Hematopoietic multipotent progenitor cell treated with erythropoietin and hydrocortisone succinate and interleukin-3 and kit ligand, for 8 days (in vitro differentiated cells): ENCODE results near the gene GATA3.

Experiments
- DNase-seq: peaks from one replicate; pipeline ENCODE4 v3.0.0-alpha.2; 2015

Gene GATA3

DNA sequence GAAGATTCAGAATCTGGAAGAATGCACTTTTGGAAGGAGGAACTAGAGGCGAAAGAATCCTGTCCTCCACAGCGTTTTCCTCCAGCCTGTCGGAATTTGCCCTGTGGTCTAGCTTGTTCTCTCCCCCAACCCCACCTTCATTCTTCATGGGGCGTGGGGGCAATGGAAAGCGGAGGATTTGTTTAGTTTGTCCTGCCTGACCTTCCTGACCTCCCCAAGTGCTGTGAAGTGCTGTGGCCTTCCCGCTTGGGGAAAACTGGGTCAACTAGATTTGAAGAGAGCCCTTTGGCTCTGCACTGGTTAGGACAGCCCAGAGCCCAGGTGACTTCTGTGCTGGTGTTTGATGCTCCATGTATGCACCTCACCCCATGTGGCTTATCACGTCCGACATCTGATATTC, 49.1 kb downstream of the GATA3 start:
- DNase-seq = no peak

DNA sequence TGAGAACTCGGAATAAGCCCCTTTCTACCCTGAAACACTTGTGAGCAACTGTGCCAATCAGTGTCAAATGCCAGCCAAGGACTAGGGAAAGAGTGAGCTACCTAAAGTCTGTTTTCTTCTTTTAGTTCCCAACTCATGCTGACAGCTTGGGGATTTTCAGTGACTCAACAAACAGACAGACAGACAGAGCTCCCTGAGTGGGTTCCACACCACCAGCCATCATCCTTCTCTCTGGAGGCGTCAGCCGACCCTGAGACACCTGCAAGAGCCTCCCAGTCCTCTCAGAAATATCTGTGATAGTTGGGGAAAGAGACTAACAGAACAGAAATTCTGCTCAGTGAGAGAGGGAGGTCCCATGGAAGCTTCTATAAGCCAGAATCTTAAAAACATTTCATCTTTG, 49.5 kb downstream of the GATA3 start:
- no peak for DNase-seq

DNA sequence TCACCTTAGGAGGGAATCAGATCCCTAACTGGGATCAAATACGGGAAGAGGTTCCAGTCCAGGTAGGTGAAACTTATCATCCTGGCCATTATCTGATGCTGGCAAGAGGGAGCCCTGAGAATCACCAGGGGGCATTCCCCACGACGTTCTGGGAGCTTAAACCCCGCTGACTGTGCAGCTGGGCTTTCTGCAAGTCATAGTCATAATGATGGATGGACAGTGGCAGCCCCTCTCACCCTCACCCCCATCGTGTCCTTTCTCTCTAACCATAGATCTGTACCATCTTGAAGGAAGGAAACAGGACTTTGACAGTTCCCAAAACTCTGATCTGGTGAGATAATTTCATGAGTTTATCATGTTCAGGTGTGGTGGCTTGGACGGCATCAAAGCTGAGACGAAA, 50.2 kb downstream of the GATA3 start:
- DNase-seq = no peak

DNA sequence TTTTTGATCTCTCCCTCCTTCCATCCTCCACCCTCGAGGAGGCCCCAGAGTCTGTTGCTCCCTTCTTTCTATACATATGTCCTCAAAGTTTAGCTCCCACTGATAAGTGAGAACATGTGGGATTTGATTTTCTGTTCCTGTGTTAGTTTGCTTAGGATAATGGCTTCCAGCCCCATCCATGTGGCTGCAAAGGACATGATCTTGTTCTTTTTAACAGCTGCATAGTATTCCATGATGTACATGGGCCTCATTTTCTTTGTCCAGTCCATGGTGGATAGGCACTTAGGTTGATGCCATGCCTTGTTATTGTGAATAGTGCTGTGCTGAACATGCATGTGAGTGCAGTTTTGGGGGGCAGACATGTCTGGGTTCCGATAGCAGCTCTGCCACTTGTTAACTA, 51.4 kb downstream of the GATA3 start:
- no peak for DNase-seq

DNA sequence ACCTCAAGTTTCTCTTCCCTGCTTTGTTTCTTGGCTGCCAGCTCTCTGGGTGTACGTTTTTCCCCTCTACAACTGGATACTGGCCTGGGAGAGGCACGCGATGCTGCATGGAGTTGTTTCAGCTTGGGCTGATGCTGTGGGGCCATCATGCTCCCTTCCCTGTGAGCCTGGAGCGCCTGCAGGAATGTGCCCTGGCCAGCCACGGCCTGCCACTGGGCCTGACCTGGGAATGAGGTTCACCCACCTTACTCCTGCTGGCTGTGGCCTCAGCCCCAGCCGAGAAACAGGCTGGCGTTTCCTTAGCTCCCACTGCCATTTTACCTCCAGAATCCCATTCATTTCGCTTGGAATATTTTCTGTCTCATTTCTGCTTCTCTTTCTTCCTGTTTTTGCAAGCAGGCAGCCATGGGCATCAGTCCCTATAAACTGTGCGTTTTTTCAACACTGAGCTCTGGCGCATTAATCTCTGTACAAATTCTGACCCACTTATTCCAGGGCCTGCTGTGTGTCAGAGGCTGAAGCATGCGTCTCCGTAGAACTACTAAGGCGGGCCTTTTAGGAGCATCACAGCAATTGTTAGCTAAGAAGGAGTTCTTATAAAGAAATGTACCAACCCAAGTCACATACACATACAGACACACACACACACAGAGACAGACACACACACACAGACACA, 57.9 kb downstream of the GATA3 start:
- no peak for DNase-seq

DNA sequence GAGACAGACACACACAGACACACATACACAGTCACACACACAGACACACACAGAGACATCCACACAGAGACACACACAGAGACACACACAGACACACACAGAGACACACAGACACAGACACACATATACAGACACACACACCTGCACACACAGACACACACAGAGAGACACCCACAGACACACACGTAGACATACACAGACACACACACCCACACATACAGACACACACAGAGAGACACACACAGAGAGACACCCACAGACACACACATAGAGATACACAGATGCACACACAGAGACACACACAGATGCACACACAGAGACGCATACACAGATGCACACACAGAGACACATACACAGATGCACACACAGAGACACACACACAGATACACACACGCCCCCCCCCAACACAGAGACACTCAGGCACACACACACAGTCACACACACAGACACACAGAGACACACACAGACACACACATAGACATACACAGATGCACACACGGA, 58.5 kb downstream of the GATA3 start:
- no peak for DNase-seq

DNA sequence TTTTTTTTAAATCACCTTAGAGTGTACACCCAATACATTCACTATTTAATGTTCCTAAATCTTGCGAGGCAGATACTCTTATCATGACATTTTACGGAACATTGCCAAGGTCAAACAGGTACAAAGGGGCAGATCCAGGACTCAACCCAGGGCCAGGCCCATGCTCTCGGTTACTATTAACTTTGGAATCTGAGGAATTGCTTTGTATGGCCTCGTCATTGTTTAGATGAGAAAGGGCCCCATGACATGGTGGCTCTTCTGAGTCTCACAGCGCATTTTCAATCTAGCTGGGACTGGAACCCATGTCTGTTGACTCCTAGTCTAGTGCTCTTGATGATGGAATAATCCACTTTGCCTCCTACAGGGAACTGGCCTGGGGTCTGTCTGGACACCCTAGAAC, 59.1 kb downstream of the GATA3 start:
- no peak for DNase-seq

DNA sequence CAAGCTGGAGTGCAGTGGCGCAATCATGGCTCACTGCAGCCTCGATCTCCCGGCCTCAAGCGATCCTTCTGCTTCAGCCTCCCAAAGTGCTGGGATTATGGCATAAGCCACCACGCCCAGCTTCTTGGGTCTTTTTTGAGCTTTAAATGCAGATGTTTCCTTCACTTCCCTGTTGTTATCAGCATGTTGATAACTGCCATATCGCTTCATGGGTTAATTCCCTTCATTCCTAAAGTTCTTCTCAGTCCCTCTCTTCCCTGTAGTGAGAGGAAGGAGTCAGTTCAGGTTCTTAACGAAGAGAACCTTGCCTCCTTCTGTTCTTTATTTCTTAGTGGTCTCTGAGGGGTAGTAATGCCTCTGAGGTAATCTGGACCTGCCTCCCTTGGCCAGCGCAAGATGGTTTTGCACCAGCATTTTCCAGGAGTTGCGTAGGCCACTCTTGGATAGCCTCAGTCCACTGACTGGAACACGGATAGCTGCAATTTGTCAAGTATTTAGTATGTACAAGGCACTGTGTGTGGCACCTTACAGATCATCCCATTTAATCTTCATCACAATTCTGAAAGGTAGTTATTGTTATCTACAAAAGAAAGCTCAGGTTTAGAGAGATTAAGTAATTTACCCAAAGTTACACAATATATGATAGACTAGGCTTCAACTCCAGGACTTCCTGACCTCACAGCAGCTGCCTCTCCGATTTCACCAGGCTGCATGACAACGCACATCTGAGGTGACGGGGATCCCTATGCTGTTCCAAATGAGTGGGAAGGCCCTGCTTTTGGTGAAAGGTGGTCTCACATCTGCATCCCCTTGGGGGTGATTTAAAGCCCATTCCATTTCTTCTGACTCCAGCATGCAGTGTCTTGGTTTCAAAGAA, 60.5 kb downstream of the GATA3 start:
- DNase-seq = no peak

DNA sequence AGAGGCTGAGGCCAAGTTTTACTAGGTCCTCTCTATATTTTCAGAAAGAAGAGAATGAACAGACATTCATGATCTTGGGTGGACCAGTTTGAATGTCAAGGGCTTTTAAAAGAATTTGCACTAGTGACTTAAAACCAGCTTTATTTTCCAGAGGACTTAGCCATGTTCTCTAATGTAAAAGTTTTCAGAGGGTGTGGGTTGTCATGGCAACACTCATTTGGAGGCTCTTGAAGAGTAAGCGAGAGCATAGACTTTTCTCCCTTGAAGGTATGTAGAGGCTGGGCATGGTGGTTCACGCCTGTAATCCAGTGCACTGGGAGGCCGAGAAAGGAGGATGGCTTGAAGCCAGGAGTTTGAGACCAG, 61.1 kb downstream of the GATA3 start:
- no peak for DNase-seq

DNA sequence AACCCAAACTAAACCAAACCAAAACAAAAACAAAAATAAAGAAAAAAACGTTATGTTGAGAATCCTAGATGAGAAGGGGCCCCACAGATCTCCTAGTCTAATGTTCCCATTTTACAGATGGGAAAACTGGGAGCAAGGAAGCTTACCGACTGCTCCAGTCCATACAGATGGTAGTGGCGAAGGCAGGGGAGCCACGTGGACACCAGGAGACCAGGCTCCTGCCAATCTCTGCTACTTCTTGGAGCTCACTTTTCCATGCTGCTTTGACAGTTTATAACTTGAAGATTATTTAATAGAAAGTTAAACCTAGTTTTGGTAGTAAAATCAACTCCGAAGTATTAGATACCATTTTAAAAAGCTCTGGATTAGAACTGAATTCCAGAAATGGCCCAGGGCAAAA, 62.0 kb downstream of the GATA3 start:
- no peak for DNase-seq

DNA sequence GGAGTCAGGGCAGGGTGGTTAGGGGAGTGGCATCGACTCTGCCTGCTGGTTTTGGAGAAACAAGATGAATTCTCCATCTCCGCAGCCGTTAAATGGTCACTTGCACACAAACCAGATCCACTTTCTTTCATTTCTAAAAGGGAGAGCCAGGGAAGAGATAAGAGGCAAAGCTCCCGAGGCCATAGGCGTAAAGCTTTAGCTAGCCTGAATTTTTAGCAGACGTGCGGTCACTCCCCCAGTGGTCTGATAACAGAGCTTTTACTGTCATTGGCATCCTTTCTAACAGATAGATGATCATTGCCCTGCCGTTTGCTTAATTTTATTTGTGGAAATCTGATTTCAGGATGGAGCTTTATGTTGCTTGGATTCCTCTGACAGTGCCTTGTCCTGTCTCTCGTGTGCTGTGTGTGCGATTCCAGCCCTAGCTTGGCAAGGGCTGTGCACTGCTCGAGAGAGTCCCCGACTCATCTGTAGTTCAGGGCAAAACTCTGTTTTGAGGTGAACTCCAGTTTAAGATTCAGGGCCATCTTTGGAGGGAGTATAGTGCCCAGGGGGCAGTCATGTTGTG, 62.5 kb downstream of the GATA3 start:
- DNase-seq = no peak

DNA sequence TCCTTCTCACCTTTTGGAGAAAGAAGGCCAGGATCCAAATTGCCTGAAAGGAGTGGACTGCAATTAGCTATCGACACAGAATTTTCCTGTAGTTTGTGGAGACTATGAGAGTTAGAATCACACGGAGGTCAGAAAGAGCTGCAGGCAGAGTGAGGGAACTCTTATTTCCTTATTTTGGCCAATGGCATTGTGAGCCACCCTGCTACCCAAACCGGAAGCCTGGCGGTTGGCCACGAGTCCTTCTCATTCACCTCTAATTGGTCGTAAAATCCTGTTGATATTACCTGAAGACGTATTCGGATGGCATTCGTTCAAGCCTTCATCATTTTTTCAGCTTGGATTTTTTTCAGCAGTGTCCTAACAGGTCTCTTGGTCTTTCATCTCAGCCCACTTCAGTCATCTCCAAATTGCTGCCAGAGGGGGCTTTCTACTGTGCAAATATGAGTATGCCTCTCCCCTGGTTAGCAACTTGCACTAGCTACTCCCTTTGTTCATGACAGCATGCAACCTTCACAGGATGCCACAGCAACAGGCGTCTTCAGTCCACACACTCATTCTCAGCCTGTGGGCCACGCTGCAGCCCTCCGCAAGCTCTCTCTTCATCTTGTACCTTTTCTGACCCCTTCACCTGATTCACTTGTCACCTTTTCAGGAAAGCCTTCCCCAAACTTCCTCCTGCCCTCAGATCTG, 66.9 kb downstream of the GATA3 start:
- no peak for DNase-seq

DNA sequence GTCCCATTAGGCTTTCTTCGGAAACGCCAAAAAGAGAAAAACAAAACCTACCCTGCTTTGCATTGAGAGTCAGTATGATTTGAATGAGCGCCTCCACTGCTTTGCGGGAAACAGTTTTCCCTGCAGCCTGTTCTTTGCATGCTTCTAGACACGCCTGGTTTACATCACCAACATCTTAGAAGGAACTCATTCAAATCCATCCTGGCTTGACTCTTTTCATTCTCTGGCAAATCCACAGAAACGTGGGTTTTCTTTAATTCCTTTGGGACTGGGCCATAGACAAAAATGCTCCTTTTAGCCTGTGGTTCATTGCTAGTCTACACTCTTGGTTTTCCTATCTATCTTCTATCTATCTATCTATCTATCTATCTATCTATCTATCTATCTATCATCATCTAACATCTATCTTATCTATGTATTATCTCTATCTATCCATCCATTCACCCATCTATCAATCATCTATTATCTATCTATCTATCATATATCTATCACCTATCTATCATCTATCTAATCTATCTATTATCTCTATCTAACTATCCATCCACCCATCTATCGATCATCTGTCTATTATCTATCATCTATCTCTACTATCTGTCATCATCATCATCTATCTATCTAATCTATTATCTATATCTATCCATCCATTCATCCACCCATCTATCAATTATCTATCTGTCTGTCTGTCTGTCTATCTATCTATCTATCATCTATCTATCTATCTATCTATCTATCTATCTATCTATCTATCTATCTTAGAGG, 68.3 kb downstream of the GATA3 start:
- DNase-seq = no peak

DNA sequence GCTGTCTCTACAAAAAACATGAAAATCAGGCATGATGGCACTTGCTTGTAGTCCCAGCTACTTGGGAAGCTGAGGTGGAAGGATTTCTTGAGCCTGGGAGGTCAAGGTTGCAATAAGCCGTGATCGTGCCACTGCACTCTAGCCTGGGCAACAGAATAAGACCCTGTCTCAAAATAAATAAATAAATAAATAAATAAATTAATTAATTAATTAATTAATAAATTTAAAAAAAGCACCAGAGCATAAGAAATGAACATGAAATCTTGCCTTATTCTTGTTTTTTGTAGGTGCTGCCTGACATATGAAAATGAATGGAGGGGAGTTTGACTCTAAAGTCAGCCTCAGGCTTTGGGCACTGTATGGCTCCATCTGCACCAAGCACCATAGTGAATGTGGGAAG, 69.9 kb downstream of the GATA3 start:
- DNase-seq = no peak
